Fibroblast of lung (primary cell): ENCODE results near the gene RAN. TPM values are rescaled to one million over a fixed set of nuclear protein-coding genes. Genes with fewer than 3 reads are reported as not detected.

Experiments used
- DNase-seq, 2 donors: peaks; one replicate each; pipeline versions ENCODE4 v3.0.0 to v3.0.0-alpha.2; 2010; ENCODE audit warnings: low read depth in 2 of 2
- H2AFZ ChIP-seq: 2 replicates; pipeline ENCODE4 v1.5.1; 2012; ENCODE audit warnings: low read length, control low read depth, inconsistent platforms
- H3K27ac ChIP-seq: 2 replicates; pipeline ENCODE4 v1.5.1; 2011; ENCODE audit warnings: low read length, control low read depth; ENCODE audit not compliant: insufficient read depth
- H3K27me3 ChIP-seq: 2 replicates; pipeline ENCODE4 v1.5.1; 2011; ENCODE audit warnings: mild to moderate bottlenecking, low read length; ENCODE audit not compliant: control insufficient read depth, insufficient read depth
- H3K36me3 ChIP-seq: 2 replicates; pipeline ENCODE4 v1.5.1; 2011; ENCODE audit warnings: low read length; ENCODE audit not compliant: control insufficient read depth, insufficient read depth
- H3K4me1 ChIP-seq: 2 replicates; pipeline ENCODE4 v1.5.1; 2011; ENCODE audit warnings: low read length; ENCODE audit not compliant: control insufficient read depth, insufficient read depth; ENCODE audit errors: extremely low read depth
- H3K4me2 ChIP-seq: 2 replicates; pipeline ENCODE4 v1.5.1; 2011; ENCODE audit warnings: low read length, control low read depth; ENCODE audit not compliant: insufficient read depth; ENCODE audit errors: extremely low read depth
- H3K4me3 ChIP-seq, 4 experiments: fragments of 200-600 bp in 1 of 4; sonication (generic) in 1 of 4; replicated peaks in 1 of 4; 2 replicates each; pipeline ENCODE4 v1.5.1; 2011 to 2016; ENCODE audit warnings: low read length in 4 of 4, low read depth in 3 of 4, mild to moderate bottlenecking in 3 of 4, control low read depth in 2 of 4, inconsistent platforms in 1 of 4, mixed read lengths in 1 of 4; ENCODE audit not compliant: insufficient read depth in 1 of 4; ENCODE audit errors: control extremely low read depth in 1 of 4
- H3K79me2 ChIP-seq: 2 replicates; pipeline ENCODE4 v1.5.1; 2012; ENCODE audit warnings: mild to moderate bottlenecking, low read length, inconsistent platforms; ENCODE audit not compliant: control insufficient read depth, insufficient read depth
- H3K9ac ChIP-seq: 2 replicates; pipeline ENCODE4 v1.5.1; 2011; ENCODE audit warnings: mild to moderate bottlenecking, low read length, control low read depth; ENCODE audit not compliant: insufficient read depth
- H3K9me3 ChIP-seq: 2 replicates; pipeline ENCODE4 v1.5.1; 2012; ENCODE audit warnings: low read depth, low read length; ENCODE audit not compliant: control insufficient read depth, insufficient read depth
- H4K20me1 ChIP-seq: 2 replicates; pipeline ENCODE4 v1.5.1; 2011; ENCODE audit warnings: low read length; ENCODE audit not compliant: control insufficient read depth, insufficient read depth; ENCODE audit errors: extremely low read depth
- CTCF ChIP-seq, 2 donors: IDR thresholded peaks in 1 of 2; conservative IDR thresholded peaks in 1 of 2; 1 replicate in 1 of 2; 2 replicates in 1 of 2; pipeline ENCODE4 v1.5.1; 2011 to 2012; ENCODE audit warnings: low read length in 2 of 2, control low read depth in 1 of 2, inconsistent platforms in 1 of 2, low read depth in 1 of 2, mild to moderate bottlenecking in 1 of 2
- EZH2 ChIP-seq: IDR thresholded peaks from 2 replicates; pipeline ENCODE4 v1.5.1; 2012; ENCODE audit warnings: low read length, control low read depth, mild to moderate bottlenecking; ENCODE audit errors: missing control alignments
- polyA plus RNA-seq, 2 donors: library from polyadenylated mRNA; depleted of rRNA in 1 of 2; stranded (reverse) in 1 of 2; unstranded in 1 of 2; fragments of >200 nt; gene quantifications; 2 replicates each; pipeline ENCODE4 v1.2.1, GENCODE V29; 2011 to 2012; ENCODE audit warnings: missing spikeins in 1 of 2
- total RNA-seq: library from RNA; depleted of rRNA; stranded (reverse); fragments of >200 nt; gene quantifications from 2 replicates; pipeline ENCODE4 v1.2.1, GENCODE V29; 2014

RAN gene
- total and polyA plus RNA-seq, 2 donors (not counting 1 experiment from before 2014, with no cell fraction given), result 409 to 1,342 TPM

- Histone ChIP-seq H3K4me2 (peak overlapping the region; percentile 98), H3K79me2 (peaks cover 46% of the 10 kb centered on the region), H3K9me3 (no peaks in the 10 kb centered on the region), H2AFZ (peak overlapping the region; percentile 2), H3K36me3 (no peaks in the 10 kb centered on the region), H3K27me3 (no peaks in the 10 kb centered on the region), H3K4me1 (peaks cover 14% of the 10 kb centered on the region), H3K27ac (peak overlapping the region; percentile 8), H4K20me1 (no peaks in the 10 kb centered on the region), H3K4me3 (peak overlapping the region; percentile 58 to 89 (median 69)), H3K9ac (peak overlapping the region; percentile 59)
- peak in 1 of 2 donors; percentile 15 for DNase-seq
- TF ChIP-seq CTCF (conservative IDR thresholded peaks at IDR 0.05 in 1 of 2, IDR thresholded peaks at IDR 0.05 in 1 of 2; ENCODE audit: low read depth in 1 of 2, low read length in 2 of 2), result no peak
- no peak for TF ChIP-seq EZH2
These were observed 33.4 kb upstream of the RAN start for GRCh38 chr12:130838284-130838950.

DNA sequence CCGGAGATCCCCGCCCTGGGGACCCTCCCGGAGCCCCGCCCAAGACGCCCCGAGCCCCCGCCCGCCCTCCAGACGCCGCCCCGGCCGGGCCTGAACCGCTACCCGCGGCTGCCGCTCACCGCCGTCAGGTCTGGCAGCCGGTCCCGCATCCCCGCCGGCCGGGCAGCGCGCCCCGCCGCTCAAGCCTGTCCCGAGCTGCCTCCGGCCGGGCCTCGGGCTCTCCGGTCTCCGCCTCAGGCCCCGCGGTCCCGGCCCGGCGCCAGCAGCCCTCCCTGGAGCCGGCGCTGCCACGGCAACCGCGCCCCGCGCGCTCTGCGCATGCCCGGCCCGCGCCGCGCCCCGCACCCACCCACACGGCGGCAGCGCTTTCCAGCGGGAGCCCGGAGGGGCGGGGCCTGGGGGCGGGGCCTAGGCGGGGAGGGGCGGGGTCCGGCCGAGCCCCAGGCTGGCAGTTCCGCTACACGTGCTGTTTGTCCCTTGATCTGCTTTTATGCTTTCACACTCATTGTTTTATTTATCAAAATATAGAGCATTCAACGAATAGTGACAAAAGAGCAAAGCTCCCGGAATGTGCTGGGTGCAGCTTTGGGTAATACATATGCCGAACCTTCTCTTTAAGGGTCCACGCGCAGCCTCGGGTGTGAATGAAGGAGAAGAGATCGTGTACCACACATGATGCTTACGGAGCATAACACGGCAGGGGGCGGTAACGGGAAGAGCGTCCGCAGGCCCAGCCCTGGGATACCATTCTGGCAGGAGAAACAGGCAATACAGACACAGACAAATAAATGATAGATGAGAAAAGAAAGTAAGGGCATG, 32.7 kb upstream of the RAN start, which contains the start of gene STX2:
STX2 (minus strand) TSS at position 300 of the 819 bp plus-strand sequence; CDS start at position 149, 151 bp downstream.
- H3K36me3 ChIP-seq, result no peaks in the 10 kb centered on the region

More for the DNA sequence above, 32.7 kb upstream of the RAN start, which contains the start of gene STX2:
- Histone ChIP-seq H3K27ac (peak within 1 kb of the TSS; percentile 44), H3K9me3 (no peaks in the 10 kb centered on the region), H2AFZ (peak within 1 kb of the TSS; percentile 92), H3K4me2 (peak within 1 kb of the TSS; percentile 98), H4K20me1 (no peaks in the 10 kb centered on the region), H3K4me3 (peak within 1 kb of the TSS; percentile 68 to 89 (median 71)), H3K79me2 (peaks cover 39% of the 10 kb centered on the region), H3K4me1 (peaks cover 10% of the 10 kb centered on the region), H3K27me3 (no peaks in the 10 kb centered on the region), H3K9ac (peak within 1 kb of the TSS; percentile 59)
- peak; percentile 70 to 80 for DNase-seq
- TF ChIP-seq EZH2 (no peak), CTCF (conservative IDR thresholded peaks at IDR 0.05 in 1 of 2, IDR thresholded peaks at IDR 0.05 in 1 of 2; ENCODE audit: low read depth in 1 of 2, low read length in 2 of 2) (peak; percentile 36 to 51)
